HepG2 (cell line): ENCODE data around the gene CYLD. TPM values are rescaled to one million over a fixed set of nuclear protein-coding genes. Genes with fewer than 3 reads are reported as not detected.

Experiments
- ATAC-seq: fragments of 200-7000 bp; cut with Tn5 transposase; 3 replicates; pipeline ENCODE4 v1.9.1; 2020; ENCODE audit warnings: mild to moderate bottlenecking, moderate library complexity
- BruUV-seq: library from RNA; stranded (reverse); fragments of 400-500 nt; replicated peaks from 2 replicates; lab custom pipeline; 2021; lab: Mats Ljungman, UMichigan
- CTCF ChIA-PET: fragments of 300-600 bp; formaldehyde crosslinking; extraction: SDS; loops from one replicate; lab custom pipeline; 2021; ENCODE audit warnings: low total read pairs, inconsistent platforms, low intra/inter-chr PET ratio; lab: Yijun Ruan, JAX
- POLR2A ChIA-PET: fragments of 350-600 bp; sonication (Branson Sonifier 250); formaldehyde crosslinking; loops from one replicate; lab custom pipeline; 2020; ENCODE audit warnings: antibody characterized with exemption, inconsistent platforms; lab: Yijun Ruan, JAX
- DNase-seq: peaks from one replicate; pipeline ENCODE4 v3.0.0-alpha.2; 2015; ENCODE audit warnings: low spot score
- FAIRE-seq: peaks from 3 replicates; lab custom pipeline; 2011; peaks lifted over from hg19 to GRCh38; lab: Jason Lieb, UNC
- H2AFZ ChIP-seq: one replicate; pipeline ENCODE4 v1.6.1; 2011; ENCODE audit warnings: low read length, inconsistent platforms
- H3K27ac ChIP-seq: fragments of 300-600 bp; 3 replicates; pipeline ENCODE4 v1.8.0; 2011; ENCODE audit warnings: mixed run types, mild to moderate bottlenecking, mixed read lengths, low read length, inconsistent platforms; ENCODE audit not compliant: insufficient read depth; ENCODE audit errors: extremely low read length
- H3K27me3 ChIP-seq, 2 experiments: fragments of 200-600 bp in 1 of 2; 2 replicates in 1 of 2; 3 replicates in 1 of 2; pipeline versions ENCODE4 v1.6.0 to v1.8.0; 2011; ENCODE audit warnings: low read length in 2 of 2, mild to moderate bottlenecking in 2 of 2, moderate library complexity in 2 of 2, inconsistent platforms in 1 of 2; ENCODE audit not compliant: insufficient read depth in 2 of 2, control insufficient read depth in 1 of 2
- H3K36me3 ChIP-seq, 2 experiments: fragments of 200-600 bp in 1 of 2; replicated peaks in 1 of 2; 2 replicates in 1 of 2; 3 replicates in 1 of 2; pipeline versions ENCODE4 v1.5.1 to v1.8.0; 2011; ENCODE audit warnings: low read length in 2 of 2, inconsistent platforms in 1 of 2; ENCODE audit not compliant: insufficient read depth in 2 of 2, control insufficient read depth in 1 of 2
- H3K4me1 ChIP-seq: 2 replicates; pipeline ENCODE4 v1.5.1; 2012; ENCODE audit warnings: low read length, inconsistent platforms; ENCODE audit not compliant: insufficient read depth
- H3K4me2 ChIP-seq: 2 replicates; pipeline ENCODE4 v1.6.0; 2011; ENCODE audit warnings: low read depth, low read length, inconsistent platforms
- H3K4me3 ChIP-seq, 3 experiments: fragments of 200-600 bp in 1 of 3; sonication (generic), shearing (Covaris generic) in 1 of 3; replicated peaks in 1 of 3; 2 replicates each; pipeline ENCODE4 v1.5.1; 2011 to 2016; ENCODE audit warnings: low read length in 3 of 3, inconsistent platforms in 2 of 3, low read depth in 2 of 3, mild to moderate bottlenecking in 2 of 3, control low read depth in 1 of 3, mixed read lengths in 1 of 3; ENCODE audit not compliant: insufficient read depth in 1 of 3
- H3K79me2 ChIP-seq: one replicate; pipeline ENCODE4 v1.6.1; 2011; ENCODE audit warnings: low read length, inconsistent platforms; ENCODE audit not compliant: insufficient read depth
- H3K9ac ChIP-seq: 2 replicates; pipeline ENCODE4 v1.6.0; 2011; ENCODE audit warnings: mild to moderate bottlenecking, low read depth, low read length, inconsistent platforms; ENCODE audit not compliant: insufficient read depth
- H3K9me3 ChIP-seq: 2 replicates; pipeline ENCODE4 v1.5.1; 2012; ENCODE audit warnings: mild to moderate bottlenecking, low read length
- H4K20me1 ChIP-seq: 2 replicates; pipeline ENCODE4 v1.6.0; 2011; ENCODE audit warnings: inconsistent platforms, mild to moderate bottlenecking, low read length, moderate library complexity; ENCODE audit not compliant: insufficient read depth
- AKAP8 ChIP-seq: sonication (generic); formaldehyde crosslinking; IDR thresholded peaks from 2 replicates; pipeline ENCODE4 v1.5.1; 2020; ENCODE audit warnings: mild to moderate bottlenecking, missing genetic modification reagents
- HOXA3 ChIP-seq: sonication (generic); formaldehyde crosslinking; IDR thresholded peaks from 2 replicates; pipeline ENCODE4 v1.5.0; 2020; ENCODE audit warnings: missing genetic modification reagents
- MTA1 ChIP-seq: sonication (generic); formaldehyde crosslinking; IDR thresholded peaks from 2 replicates; pipeline ENCODE4 v1.4.0; 2020; ENCODE audit warnings: missing genetic modification reagents, mild to moderate bottlenecking, borderline replicate concordance
- PHF8 ChIP-seq: sonication (generic); formaldehyde crosslinking; IDR thresholded peaks from 2 replicates; pipeline ENCODE4 v1.5.0; 2020; ENCODE audit warnings: missing genetic modification reagents
- WIZ ChIP-seq: sonication (generic); formaldehyde crosslinking; IDR thresholded peaks from 2 replicates; pipeline ENCODE4 v1.5.1; 2020; ENCODE audit warnings: mild to moderate bottlenecking, missing genetic modification reagents
- XBP1 ChIP-seq: sonication (generic); formaldehyde crosslinking; IDR thresholded peaks from 2 replicates; pipeline ENCODE4 v1.5.0; 2020; ENCODE audit warnings: missing genetic modification reagents
- ZFP62 ChIP-seq: sonication (generic); formaldehyde crosslinking; IDR thresholded peaks from 2 replicates; pipeline ENCODE4 v1.4.0; 2020; ENCODE audit warnings: missing genetic modification reagents
- ZNF768 ChIP-seq: sonication (generic); formaldehyde crosslinking; IDR thresholded peaks from 2 replicates; pipeline ENCODE4 v1.4.0; 2020; ENCODE audit warnings: missing genetic modification reagents
- WGBS: methylation state at CpG from one replicate; pipeline ENCODE4 v1.1.6; 2017; ENCODE audit warnings: low lambda C conversion rate; 5-methylcytosine and 5-hydroxymethylcytosine counted together
- in situ Hi-C: cut with HindIII; loops from 2 replicates; pipeline ENCODE4 v1.10.0; 2017; ENCODE audit warnings: low pct_unique_long_range_greater_than_20kb; ENCODE audit not compliant: extremely low pct_ligation_motif_present
- intact Hi-C: fragments of 100-400 bp; cut with micrococcal nuclease; formaldehyde crosslinking; loops from one replicate; pipeline ENCODE4 v1.10.0; 2022; ENCODE audit not compliant: unreplicated experiment
- polyA plus RNA-seq, 8 experiments: library from polyadenylated mRNA; depleted of rRNA in 3 of 8; stranded (reverse) in 7 of 8; unstranded in 1 of 8; fragments of >200 nt; fragmentation: Illumina TruSeq in 4 of 8; extraction: Trizol in 4 of 8; gene quantifications; 2 replicates each; pipeline versions ENCODE4 v1.2.1 to v1.2.3, GENCODE V29; 2011 to 2016; ENCODE audit warnings: low read depth in 4 of 8, missing spikeins in 1 of 8, mixed read lengths in 1 of 8; ENCODE audit not compliant: insufficient read depth in 1 of 8
- total RNA-seq, 5 experiments: library from RNA; depleted of rRNA; stranded (reverse); fragments of >200 nt; fragmentation: Illumina TruSeq; extraction: Trizol; gene quantifications; 2 replicates each; pipeline ENCODE4 v1.2.3, GENCODE V29; 2016; ENCODE audit warnings: low read depth in 1 of 5
- TF ChIP-seq, protein P1 (sequence below): sonication (generic); formaldehyde crosslinking; IDR thresholded peaks from 2 replicates; pipeline ENCODE4 v1.9.0; 2021; ENCODE audit warnings: mild to moderate bottlenecking, missing genetic modification reagents
- TF ChIP-seq, protein P2 (sequence below): sonication (generic); formaldehyde crosslinking; IDR thresholded peaks from 2 replicates; pipeline ENCODE4 v1.5.0; 2020; ENCODE audit warnings: missing genetic modification reagents
- TF ChIP-seq, protein P3 (sequence below): sonication (generic); formaldehyde crosslinking; IDR thresholded peaks from 2 replicates; pipeline ENCODE4 v1.5.0; 2020; ENCODE audit warnings: missing genetic modification reagents, mild to moderate bottlenecking, borderline replicate concordance
- TF ChIP-seq, protein P4 (sequence below): sonication (generic); formaldehyde crosslinking; IDR thresholded peaks from 2 replicates; pipeline ENCODE4 v1.4.0; 2020; ENCODE audit warnings: missing genetic modification reagents

CYLD gene
- total and polyA plus RNA-seq, 2 of the 13 experiments (the other 11 are each of a cell fraction or from before 2014, with no cell fraction given): 6.1 to 11.4 TPM

DNA sequence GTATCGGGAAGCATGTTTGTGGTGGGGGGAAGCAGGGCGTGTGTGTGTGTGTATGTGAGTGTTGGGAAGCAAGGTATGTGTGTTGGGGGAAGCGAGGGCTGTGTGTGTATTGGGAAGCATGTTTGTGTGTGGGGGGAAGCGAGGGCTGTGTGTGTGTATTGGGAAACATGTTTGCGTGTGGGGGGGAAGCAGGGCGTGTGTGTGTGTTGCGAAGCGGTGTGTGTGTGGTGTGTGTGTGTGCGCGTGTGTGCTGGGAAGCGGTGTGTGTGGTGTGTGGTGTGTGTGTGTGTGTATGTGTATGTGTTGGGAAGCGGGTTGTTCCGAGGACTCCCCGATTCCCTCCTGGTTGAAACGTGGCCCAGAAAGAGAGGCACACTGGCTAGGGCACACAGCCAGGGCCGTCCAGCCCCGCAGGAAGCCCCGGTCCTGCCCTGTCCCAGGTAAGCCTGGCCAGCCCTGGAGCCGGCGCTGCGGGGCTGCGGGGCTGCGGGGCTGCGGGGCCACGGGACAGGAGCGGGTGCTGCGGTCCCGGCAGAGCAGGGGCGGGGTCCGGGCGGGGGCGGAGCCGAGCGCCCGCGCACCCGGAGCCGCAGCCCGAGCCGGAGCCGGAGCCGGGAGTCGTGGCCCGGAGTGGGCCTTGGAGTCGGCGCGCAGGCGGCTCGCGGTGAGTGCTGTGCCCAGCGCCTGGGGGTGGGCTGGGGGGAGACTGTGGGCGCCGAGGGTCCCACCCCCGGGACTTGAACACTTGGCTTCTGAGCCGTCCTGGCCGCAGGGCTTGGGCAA lies 48.7 kb upstream of the CYLD start, which contains the start of gene NOD2:
TSS of gene NOD2 (plus strand) at position 608 of the 783 bp plus-strand sequence. CDS start 5,890 bp downstream, outside the sequence.
- FAIRE-seq: no peak
- no peaks in the 10 kb centered on the region for H3K36me3 ChIP-seq
- ATAC-seq: peak; percentile 62
- WGBS: 46% methylated on average over 24 of the region's 56 CpGs
- DNase-seq: no peak
- peak within 1 kb of the TSS; percentile 71 for H3K4me2 ChIP-seq
- H3K4me1 ChIP-seq: peaks cover 53% of the 10 kb centered on the region
- POLR2A ChIA-PET: no interaction called here
- H3K27me3 ChIP-seq: peaks cover 6 to 42% of the 10 kb centered on the region in 2 experiments; a peak in 4 of 5 replicates
- peak within 1 kb of the TSS; percentile 25; the same call in 1 of the 2 replicates for H3K9ac ChIP-seq
- H3K4me3 ChIP-seq: peak within 1 kb of the TSS; percentile 35 to 69 (median 38); a peak in 4 of 6 replicates
- H4K20me1 ChIP-seq: no peaks in the 10 kb centered on the region
- BruUV-seq: no TSS peak
- CTCF ChIA-PET: no interaction called here
- no peaks in the 10 kb centered on the region for H3K79me2 ChIP-seq
- H2AFZ ChIP-seq: no peak within 1 kb of the TSS
- in situ Hi-C loops (no loop called here), intact Hi-C loops (no loop called here)
- H3K9me3 ChIP-seq: no peaks in the 10 kb centered on the region
- H3K27ac ChIP-seq: no peak within 1 kb of the TSS
- peak; percentile 28; the same call in 1 of the 2 replicates for TF ChIP-seq PHF8 (CRISPR knock-in tag)
- TF ChIP-seq, protein P1, sequence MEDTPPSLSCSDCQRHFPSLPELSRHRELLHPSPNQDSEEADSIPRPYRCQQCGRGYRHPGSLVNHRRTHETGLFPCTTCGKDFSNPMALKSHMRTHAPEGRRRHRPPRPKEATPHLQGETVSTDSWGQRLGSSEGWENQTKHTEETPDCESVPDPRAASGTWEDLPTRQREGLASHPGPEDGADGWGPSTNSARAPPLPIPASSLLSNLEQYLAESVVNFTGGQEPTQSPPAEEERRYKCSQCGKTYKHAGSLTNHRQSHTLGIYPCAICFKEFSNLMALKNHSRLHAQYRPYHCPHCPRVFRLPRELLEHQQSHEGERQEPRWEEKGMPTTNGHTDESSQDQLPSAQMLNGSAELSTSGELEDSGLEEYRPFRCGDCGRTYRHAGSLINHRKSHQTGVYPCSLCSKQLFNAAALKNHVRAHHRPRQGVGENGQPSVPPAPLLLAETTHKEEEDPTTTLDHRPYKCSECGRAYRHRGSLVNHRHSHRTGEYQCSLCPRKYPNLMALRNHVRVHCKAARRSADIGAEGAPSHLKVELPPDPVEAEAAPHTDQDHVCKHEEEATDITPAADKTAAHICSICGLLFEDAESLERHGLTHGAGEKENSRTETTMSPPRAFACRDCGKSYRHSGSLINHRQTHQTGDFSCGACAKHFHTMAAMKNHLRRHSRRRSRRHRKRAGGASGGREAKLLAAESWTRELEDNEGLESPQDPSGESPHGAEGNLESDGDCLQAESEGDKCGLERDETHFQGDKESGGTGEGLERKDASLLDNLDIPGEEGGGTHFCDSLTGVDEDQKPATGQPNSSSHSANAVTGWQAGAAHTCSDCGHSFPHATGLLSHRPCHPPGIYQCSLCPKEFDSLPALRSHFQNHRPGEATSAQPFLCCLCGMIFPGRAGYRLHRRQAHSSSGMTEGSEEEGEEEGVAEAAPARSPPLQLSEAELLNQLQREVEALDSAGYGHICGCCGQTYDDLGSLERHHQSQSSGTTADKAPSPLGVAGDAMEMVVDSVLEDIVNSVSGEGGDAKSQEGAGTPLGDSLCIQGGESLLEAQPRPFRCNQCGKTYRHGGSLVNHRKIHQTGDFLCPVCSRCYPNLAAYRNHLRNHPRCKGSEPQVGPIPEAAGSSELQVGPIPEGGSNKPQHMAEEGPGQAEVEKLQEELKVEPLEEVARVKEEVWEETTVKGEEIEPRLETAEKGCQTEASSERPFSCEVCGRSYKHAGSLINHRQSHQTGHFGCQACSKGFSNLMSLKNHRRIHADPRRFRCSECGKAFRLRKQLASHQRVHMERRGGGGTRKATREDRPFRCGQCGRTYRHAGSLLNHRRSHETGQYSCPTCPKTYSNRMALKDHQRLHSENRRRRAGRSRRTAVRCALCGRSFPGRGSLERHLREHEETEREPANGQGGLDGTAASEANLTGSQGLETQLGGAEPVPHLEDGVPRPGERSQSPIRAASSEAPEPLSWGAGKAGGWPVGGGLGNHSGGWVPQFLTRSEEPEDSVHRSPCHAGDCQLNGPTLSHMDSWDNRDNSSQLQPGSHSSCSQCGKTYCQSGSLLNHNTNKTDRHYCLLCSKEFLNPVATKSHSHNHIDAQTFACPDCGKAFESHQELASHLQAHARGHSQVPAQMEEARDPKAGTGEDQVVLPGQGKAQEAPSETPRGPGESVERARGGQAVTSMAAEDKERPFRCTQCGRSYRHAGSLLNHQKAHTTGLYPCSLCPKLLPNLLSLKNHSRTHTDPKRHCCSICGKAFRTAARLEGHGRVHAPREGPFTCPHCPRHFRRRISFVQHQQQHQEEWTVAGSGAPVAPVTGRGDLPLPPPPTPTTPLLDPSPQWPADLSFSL (CRISPR knock-in tag): peak; percentile 96
- TF ChIP-seq WIZ (CRISPR knock-in tag): no peak
- no peak for TF ChIP-seq XBP1 (CRISPR knock-in tag)
- TF ChIP-seq, protein P2, sequence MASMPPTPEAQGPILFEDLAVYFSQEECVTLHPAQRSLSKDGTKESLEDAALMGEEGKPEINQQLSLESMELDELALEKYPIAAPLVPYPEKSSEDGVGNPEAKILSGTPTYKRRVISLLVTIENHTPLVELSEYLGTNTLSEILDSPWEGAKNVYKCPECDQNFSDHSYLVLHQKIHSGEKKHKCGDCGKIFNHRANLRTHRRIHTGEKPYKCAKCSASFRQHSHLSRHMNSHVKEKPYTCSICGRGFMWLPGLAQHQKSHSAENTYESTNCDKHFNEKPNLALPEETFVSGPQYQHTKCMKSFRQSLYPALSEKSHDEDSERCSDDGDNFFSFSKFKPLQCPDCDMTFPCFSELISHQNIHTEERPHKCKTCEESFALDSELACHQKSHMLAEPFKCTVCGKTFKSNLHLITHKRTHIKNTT: no peak
- no peak for TF ChIP-seq ZFP62 (CRISPR knock-in tag)
- TF ChIP-seq, protein P3, sequence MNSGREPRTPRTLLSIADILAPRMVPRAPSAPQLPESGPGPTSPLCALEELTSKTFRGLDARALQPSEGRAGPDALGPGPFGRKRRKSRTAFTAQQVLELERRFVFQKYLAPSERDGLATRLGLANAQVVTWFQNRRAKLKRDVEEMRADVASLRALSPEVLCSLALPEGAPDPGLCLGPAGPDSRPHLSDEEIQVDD (CRISPR knock-in tag): 0 out of 2 replicates have a peak, but pooled peaks have one; percentile 46
- 0 out of 2 replicates have a peak, but pooled peaks have one; percentile 32 for TF ChIP-seq MTA1 (CRISPR knock-in tag)
- peak; percentile 38; the same call in 1 of the 2 replicates for TF ChIP-seq ZNF768 (CRISPR knock-in tag)
- TF ChIP-seq, protein P4, sequence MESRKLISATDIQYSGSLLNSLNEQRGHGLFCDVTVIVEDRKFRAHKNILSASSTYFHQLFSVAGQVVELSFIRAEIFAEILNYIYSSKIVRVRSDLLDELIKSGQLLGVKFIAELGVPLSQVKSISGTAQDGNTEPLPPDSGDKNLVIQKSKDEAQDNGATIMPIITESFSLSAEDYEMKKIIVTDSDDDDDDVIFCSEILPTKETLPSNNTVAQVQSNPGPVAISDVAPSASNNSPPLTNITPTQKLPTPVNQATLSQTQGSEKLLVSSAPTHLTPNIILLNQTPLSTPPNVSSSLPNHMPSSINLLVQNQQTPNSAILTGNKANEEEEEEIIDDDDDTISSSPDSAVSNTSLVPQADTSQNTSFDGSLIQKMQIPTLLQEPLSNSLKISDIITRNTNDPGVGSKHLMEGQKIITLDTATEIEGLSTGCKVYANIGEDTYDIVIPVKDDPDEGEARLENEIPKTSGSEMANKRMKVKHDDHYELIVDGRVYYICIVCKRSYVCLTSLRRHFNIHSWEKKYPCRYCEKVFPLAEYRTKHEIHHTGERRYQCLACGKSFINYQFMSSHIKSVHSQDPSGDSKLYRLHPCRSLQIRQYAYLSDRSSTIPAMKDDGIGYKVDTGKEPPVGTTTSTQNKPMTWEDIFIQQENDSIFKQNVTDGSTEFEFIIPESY: peak; percentile 14; the same call in 1 of the 2 replicates
- TF ChIP-seq HOXA3: 0 out of 2 replicates have a peak, but pooled peaks have one; percentile 26
- TF ChIP-seq AKAP8: 0 out of 2 replicates have a peak, but pooled peaks have one; percentile 24
